NCI-H2081 treated with DMSO at 0.1 percent for 48 hours (cell line): Measurements from ENCODE around the gene TAPT1.
"Not testable (repeated sequence)": the region's sequence is repeated elsewhere in the genome, so short reads cannot be mapped to it uniquely, and the experiment has no call there.

Experiments used
- DNase-seq: peaks from one replicate; lab custom pipeline; 2025; lab: John Stamatoyannopoulos, UW

Gene TAPT1

DNA sequence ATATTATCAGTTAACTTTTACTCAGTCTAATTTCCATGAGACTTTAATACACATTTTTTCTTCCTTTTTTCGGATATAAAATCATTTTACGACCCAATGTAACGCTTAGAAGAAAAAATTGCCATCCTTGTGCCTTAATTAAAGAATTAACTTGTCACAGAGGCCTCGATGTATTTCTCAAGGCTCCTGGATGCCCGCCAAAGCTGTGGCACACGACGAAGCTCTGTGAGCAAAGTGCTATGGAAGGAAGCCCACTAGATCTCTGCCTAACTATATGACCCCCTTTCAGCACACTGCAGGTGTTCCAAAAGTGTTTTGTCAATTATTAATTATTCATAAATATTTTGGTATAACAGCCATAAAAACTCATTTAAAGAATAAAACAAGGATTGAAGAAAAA, 54.4 kb downstream of the TAPT1 start:
- DNase-seq = no peak

GRCh38 chr4:16169490-16169889, 56.8 kb downstream of the TAPT1 start:
- no peak for DNase-seq

DNA sequence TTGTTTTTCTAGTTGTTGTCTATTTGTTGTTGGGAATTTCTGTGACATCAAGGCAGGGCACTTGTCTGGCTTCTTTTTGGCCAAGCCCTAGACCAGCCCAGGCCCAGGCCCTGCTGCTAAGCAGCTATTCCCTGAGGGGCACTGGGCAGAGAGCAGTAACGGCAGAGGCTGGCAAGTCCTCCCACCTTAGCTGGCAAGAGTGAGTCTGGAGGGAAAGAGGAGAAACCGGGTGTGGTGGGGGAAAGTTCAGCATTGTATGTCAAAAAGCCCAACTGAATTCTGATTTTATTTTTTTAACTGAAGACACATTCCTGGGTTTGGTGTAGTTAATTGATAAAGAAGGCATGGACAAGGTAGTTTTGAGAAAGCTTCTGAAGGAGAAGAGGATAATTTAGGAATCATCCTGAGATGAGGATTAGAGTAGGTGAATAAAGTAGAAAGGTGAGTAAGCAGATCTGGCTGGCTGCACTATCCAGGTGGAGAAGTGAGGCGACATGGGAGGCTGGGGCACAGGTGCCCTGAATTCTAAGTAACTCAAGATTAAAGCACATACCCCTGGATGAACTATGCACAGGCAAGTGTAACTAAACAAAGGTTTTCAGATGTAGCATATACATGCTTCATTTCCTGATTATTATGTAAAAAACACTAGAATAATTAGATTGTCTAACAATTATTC, 57.4 kb downstream of the TAPT1 start:
- DNase-seq = no peak

GRCh38 chr4:16168144-16168543, 58.1 kb downstream of the TAPT1 start:
- no peak for DNase-seq

- DNase-seq = no peak
Observed at GRCh38 chr4:16165931-16166330, 60.3 kb downstream of the TAPT1 start.

GRCh38 chr4:16162891-16163290, 63.4 kb downstream of the TAPT1 start:
- DNase-seq = no peak

- DNase-seq = no peak
Observed at GRCh38 chr4:16161851-16162408, 64.3 kb downstream of the TAPT1 start.

GRCh38 chr4:16160457-16160856, 65.8 kb downstream of the TAPT1 start:
- no peak for DNase-seq

DNA sequence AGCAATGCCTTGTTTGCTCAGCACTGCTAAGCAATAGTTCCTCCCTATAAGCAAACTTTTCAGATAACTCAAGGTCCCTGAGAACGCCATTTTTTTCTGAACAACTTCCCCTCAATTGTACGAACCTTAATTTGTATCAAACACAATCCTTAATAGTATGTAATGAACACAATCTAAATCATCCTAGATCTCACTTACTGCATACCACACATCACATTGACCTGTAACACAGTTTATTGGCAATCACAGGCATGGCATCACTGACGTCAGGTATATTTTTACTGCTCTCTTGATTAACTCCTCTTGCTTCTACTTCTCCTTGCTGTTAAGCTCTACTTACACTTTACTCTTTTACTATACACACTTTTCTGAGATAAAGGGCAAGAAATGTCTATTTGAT, 67.0 kb downstream of the TAPT1 start:
- no peak for DNase-seq

DNA sequence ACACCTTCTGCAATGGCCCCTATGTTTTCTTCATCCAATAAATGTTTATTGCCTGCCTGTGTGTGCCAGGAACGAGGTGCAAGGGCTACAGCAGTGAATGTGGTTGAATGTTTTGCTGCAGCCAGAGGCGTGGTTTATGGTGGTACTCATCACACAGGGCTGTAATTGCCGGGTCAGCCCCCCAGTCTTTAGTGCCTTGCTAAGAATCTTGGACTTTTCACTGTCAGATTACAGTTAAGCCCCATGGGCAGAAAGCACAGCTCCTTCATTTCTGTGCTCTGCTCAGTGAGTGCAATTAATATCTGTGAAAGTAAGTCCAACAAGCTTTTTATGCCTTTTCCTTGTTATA, 67.8 kb downstream of the TAPT1 start:
- DNase-seq = no peak

DNA sequence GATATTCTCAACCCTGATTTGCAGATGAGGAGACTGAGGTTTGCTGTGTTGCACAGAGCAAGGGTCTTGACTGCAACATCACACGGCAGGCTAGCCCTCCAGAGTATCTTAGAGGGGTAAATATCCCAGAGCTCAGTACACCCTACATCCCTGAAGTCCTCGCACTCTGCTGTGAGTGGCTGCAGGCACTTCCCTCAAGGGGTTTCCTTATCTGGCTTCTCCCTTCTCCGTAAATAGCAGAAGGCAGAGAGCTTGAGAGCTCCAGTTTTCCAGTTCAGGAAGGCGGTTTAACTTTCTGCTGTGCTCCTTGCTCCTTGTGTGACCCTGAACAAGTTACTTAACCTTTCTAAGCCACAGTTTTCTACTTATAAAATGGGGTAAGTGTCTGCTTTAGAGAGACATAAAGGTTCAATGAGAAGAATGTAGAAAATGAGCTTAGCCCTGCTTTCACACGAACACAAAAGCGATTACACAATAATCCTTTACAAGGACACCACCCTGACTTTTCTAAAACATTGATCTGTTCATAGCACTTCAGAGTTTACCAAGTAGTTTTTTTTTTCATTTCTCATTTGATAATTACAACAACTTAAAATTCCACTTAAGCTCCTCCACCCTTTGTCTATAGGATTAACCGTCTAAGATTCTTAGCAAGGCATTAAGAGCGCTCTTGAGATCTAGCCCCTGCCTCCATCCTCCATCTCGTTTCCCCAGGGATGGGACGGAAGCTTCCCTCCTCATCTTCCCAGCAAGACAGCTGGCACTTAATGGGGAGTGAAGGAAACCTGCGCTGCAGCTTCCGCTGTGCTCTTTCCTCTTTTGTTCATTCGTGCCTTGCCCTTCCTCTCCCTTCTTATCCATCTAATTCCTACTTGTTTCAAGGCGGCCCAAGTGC, 68.4 kb downstream of the TAPT1 start:
- DNase-seq = no peak

DNA sequence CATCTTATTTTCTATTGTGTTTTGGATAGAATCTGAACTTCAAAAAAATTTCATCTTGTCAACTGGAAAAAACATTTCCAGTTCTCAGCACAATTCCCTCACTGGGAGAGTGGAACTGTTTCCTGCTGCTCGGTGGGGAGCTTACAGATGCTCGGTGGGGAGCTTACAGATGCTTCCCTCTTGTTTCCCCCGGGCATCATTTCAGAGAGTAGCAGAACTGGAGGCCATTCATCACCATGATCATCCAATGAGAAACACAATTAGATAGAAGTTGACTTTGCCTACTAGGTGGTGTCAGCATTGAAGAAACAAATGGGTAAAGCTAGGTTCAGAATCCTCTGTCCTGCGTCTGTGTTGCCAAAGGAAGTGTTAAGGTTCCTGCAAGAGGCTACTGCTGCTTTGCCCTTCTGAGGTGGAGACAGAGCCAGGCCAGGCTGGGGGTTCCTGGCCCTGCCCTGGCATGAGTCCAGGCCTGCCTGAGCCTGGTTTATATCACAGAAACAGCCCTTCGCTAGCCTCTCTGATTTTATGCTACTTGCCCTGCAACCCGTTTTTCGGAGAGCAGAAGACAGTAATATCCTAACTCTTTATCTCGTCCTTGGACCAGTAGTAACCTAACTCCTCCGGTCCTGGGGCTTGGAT, 70.6 kb downstream of the TAPT1 start:
- DNase-seq = no peak

GRCh38 chr4:16154451-16154850, 71.8 kb downstream of the TAPT1 start:
- no peak for DNase-seq

DNA sequence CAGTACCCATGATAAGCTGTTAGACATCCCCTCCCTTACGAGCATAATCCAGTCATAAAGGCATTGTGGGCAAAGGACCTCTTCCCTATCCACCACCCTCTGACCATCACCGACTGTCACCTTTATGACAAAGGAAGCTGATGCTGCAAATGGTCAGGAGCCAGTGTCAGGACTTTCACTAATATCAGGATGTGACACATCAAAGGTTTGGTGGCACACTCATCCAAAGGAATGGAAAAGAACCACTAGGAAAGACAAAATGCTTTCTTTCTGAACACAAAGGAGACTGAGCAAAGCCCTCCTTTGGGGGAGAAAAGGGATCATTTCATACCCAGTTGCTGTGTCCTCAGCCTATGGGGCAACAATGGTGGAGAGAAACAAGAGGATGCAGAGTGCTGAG, 75.6 kb downstream of the TAPT1 start:
- DNase-seq = no peak

DNA sequence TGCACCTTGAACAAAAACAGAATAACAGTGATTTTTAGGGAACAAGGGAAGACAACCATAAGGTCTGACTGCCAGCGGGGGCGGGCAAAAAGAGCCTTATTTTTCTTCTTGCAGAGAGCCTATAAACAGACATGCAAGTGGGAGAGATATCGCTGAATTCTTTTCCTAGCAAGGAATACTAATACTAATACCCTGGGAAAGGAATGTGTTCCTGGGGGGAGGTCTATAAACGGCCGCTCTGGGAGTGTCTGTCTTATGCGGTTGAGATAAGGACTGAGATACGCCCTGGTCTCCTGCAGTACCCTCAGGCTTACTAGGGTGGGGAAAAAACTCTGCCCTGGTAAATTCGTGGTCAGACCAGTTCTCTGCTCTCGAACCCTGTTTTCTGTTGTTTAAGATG, 81.4 kb downstream of the TAPT1 start:
- DNase-seq = not testable (repeated sequence)

DNA sequence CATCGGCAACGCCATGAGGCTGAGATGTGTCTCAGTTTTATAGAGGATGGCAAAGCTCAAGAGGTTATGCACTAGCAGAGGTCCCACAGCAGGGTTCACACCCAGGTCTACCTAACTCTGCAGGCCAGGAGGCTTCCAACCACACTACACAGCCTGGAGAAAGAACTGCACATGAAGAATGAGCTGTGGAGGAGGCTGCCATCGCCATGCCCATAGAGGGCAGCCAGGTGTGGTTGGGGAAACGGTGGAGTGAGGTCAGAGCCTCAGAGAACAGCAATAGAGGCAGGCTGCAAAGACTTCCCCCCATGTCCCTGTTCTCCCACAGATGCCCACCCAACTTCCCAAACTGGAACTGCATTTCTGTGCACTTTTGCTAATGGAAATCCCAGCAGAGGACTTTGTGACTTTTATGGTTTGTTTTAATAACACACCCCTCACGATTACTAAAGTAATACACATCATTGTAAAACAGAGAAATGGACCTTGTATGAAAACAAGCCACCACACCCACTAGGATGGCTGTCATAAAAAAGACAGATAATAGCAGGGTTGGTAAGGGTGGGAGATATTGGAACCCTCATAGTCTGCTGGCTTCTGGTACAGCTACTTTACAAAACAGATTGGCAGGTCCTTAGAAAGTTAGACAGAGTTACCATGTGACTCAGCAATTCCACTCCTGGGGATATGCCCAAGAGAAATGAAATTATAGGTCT, 83.5 kb downstream of the TAPT1 start:
- DNase-seq = no peak

- no peak for DNase-seq
Observed at GRCh38 chr4:16140879-16141249, 85.4 kb downstream of the TAPT1 start.

DNA sequence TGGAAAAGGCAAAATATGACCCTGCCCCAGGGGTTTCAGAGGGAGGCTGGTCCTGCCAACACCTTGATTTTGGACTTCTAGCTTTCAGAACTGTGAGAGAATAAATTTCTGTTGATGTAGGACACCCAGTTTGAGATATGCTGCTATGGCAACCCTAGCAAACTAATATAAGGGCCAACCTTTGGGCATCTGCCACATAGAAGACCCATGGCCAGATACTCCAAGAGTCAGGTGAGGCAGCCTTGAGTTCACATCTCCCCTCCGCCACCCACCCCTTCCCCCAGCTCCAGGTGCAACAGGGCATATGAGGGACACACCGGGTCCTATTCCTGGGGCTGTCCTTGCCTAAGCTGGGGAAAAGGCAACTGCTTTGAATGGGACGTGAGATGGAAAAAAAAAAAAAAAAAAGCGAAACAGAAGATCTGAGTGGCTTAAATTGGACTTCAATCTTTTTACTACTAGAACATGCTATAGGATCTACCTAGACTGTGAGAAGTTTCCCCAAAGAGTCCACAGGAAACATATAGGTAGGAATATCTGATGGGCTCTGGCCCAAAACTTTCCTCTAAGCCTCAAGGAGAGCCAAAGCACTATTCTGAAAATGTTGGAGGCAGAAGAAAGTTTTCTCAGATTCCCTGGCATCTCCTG, 85.9 kb downstream of the TAPT1 start:
- DNase-seq = no peak

DNA sequence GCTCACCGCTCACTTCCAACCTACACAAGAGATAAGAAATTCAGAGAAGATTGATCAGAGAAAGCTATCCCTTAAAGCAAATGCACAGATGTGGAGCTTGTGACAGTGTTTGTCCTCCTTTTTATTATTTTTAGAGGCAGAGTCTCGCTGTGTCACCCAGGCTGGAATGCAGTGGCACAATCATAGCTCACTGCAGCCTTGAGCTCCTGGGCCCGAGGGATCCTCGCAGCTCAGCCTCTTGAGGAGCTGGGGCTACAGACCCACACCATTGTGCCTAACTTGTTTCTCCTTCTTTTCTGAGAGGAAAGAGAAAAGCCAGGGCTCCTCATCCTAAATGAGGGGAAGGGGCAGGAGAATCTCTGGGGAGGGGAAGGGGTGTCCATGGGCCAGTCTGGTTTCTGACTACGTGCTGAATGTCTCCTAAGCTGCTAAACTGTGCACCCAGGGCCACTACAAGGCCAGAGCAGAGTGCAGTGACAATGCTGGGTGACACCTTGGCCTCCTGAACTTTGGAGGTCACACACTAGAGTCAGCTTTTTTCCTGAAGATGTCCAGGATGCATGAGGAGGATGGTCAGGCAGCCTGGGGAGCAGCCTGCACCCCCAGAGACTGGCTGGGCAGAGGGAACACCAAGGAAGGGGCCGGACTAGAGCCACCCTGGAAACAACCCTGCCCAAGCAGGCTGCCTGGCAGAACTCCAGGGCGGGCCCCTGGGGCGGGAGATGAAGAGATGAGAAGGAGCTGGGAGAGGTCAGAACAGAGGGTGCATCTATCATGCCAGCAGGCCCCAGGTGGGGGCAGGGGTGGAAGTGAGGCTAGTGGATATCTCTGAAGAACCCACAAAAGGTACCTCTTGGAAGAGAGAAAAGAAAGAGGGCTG, 87.0 kb downstream of the TAPT1 start:
- no peak for DNase-seq

DNA sequence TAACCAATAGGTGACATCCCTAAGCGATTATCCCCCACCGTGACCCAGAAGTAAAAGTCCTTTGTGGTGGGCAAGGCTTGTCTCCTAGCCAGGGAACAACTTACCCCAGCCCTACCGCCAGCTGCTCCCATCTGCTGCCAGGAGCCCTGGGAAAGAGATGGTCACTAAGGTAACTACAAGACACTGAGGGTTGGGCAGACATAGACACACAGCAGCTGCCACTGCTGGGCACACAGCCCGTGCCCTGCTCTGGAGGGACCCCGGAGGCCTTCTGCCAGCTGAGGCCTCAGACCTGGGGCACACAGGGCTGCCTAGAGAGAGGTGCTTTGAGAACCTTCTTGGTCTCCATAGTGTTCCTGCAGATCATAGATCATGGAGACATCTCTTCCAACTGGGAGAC, 89.4 kb downstream of the TAPT1 start:
- DNase-seq = no peak

DNA sequence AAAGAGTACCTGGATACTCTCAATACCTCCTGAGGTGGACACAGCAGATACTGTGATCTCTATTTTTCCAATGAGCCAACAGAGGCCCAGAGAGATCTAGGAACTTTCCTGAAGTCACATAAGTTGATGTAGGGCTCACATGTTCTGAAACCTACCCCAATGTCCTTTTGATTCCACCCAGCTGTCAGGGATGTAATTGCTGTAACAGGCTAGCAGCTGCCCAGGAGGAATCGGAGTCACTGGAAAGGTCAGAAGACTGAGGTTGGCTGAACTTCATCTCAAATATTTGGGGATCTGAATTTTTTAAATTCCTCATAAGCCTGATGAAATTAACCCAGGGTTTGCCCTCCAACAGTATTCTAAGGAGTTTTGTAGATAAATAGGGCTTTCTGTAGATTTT, 90.0 kb downstream of the TAPT1 start:
- no peak for DNase-seq
